Lower leg skin (tissue), 4 donors: ENCODE data around the gene GALK2. TPM values are rescaled to one million over a fixed set of nuclear protein-coding genes. Genes with fewer than 3 reads are reported as not detected.
"Not testable (repeated sequence)": the region's sequence is repeated elsewhere in the genome, so short reads cannot be mapped to it uniquely, and the experiment has no call there.

ENCODE experiments used
- DNase-seq, 2 donors: peaks; one replicate each; pipeline ENCODE4 v3.0.0-alpha.2; 2019; ENCODE audit warnings: low spot score in 2 of 2
- H3K4me3 ChIP-seq: fragments of 200-600 bp; sonication (generic); 2 replicates; pipeline ENCODE4 v1.5.1; 2017; ENCODE audit warnings: mild to moderate bottlenecking, low read depth; ENCODE audit not compliant: poor library complexity, severe bottlenecking
- CTCF ChIP-seq, 3 donors: fragments of 450-650 bp; IDR thresholded peaks; one replicate each; pipeline ENCODE4 v1.5.1; 2016; ENCODE audit warnings: antibody characterized with exemption in 3 of 3, mild to moderate bottlenecking in 3 of 3, moderate library complexity in 2 of 3
- POLR2A ChIP-seq, 2 donors: fragments of 450-650 bp; IDR thresholded peaks; one replicate each; pipeline ENCODE4 v1.6.1; 2016 to 2017; ENCODE audit warnings: antibody characterized with exemption in 2 of 2, mild to moderate bottlenecking in 1 of 2, moderate library complexity in 1 of 2
- WGBS, 2 donors: methylation state at CpG; one replicate each; pipeline ENCODE4 v1.1.5; 2018; 5-methylcytosine and 5-hydroxymethylcytosine counted together
- intact Hi-C: fragments of 100-400 bp; cut with DNase I; formaldehyde crosslinking; loops from one replicate; pipeline ENCODE4 v1.15.0; 2023; ENCODE audit warnings: low total_unique reads
- total RNA-seq, 4 donors: library from RNA; depleted of rRNA; stranded (reverse); fragments of >200 nt; gene quantifications; one replicate each; pipeline ENCODE4 v1.1.0, GENCODE V29; 2016

Gene GALK2
- total RNA-seq, 4 donors from 2014 or later, result 20.7 to 35.4 (median 27.8) TPM

GRCh38 chr15:49189631-49190030 is 19.6 kb downstream of the GALK2 start:
- no peak for DNase-seq
- H3K4me3 ChIP-seq, result no peak overlapping the region
- TF ChIP-seq CTCF (IDR thresholded peaks at IDR 0.05) (no peak), POLR2A (IDR thresholded peaks at IDR 0.05) (no peak)
- 91 to 96% methylated on average over 2 of the region's 2 CpGs for WGBS, 2 donors
- intact Hi-C loops, result no loop called here

- no peak overlapping the region for H3K4me3 ChIP-seq
- DNase-seq, result no peak
- TF ChIP-seq POLR2A (IDR thresholded peaks at IDR 0.05) (no peak), CTCF (IDR thresholded peaks at IDR 0.05) (no peak)
- 85 to 86% methylated on average over 2 of the region's 2 CpGs for WGBS, 2 donors
- intact Hi-C loops, result no loop called here
These were observed 20.5 kb downstream of the GALK2 start for GRCh38 chr15:49190586-49190985.

- intact Hi-C loops, result no loop called here
- 91 to 100% methylated on average over 2 of the region's 2 CpGs for WGBS, 2 donors
- no peak for TF ChIP-seq POLR2A (IDR thresholded peaks at IDR 0.05)
- TF ChIP-seq CTCF (IDR thresholded peaks at IDR 0.05), result no peak
- no peak for DNase-seq
- no peak overlapping the region for H3K4me3 ChIP-seq
These were observed 21.8 kb downstream of the GALK2 start for GRCh38 chr15:49191892-49192291.

DNA sequence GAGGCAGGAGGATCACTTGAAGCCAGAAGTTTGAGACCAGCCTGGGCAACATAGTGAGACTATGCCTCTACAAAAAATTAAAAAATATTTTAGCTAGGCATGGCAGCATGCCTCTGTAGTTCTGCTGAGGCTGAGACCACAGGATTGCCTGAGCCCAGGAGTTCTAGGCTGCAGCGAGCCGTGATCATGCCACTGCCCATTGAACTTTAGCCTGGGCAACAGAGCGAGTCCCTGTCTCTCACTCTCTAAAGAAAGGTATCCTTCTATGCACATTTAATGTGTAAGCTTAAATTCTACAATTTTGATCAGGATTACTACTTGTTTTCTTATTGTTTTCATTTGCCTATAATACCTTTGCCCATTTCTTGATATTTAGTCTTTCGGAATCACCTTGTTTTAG is 26.8 kb downstream of the GALK2 start:
- intact Hi-C loops, result no loop called here
- TF ChIP-seq CTCF (IDR thresholded peaks at IDR 0.05) (no peak), POLR2A (IDR thresholded peaks at IDR 0.05) (no peak)
- 97 to 98% methylated on average over 4 of the region's 4 CpGs for WGBS, 2 donors
- no peak overlapping the region for H3K4me3 ChIP-seq
- no peak for DNase-seq

GRCh38 chr15:49199666-49200065 is 29.6 kb downstream of the GALK2 start:
- WGBS, 2 donors, result 64 to 71% methylated on average over 3 of the region's 3 CpGs
- DNase-seq, result no peak
- H3K4me3 ChIP-seq, result no peak overlapping the region
- intact Hi-C loops, result no loop called here
- TF ChIP-seq CTCF (IDR thresholded peaks at IDR 0.05), result no peak
- no peak for TF ChIP-seq POLR2A (IDR thresholded peaks at IDR 0.05)

DNA sequence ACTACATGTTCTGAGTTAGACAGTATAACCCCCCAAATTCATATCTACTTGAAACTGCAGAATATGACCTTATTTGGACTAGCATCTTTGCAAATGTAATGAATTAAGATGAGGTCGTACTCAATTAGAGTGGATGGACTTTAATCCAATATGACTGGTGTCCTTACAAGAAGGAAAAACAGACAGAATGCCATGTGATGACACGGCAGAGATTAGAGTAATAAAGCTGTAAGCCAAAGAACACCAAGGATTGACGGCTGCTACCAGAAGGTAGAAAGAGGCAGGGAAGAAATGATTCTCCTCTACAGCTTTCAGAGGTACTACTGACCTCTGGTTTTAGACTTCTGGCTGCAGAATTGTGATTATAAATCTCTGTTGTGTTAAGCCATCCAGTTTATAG is 30.3 kb downstream of the GALK2 start:
- H3K4me3 ChIP-seq, result no peak overlapping the region
- 81 to 85% methylated on average over 3 of the region's 3 CpGs for WGBS, 2 donors
- intact Hi-C loops, result no loop called here
- DNase-seq, result no peak
- no peak for TF ChIP-seq CTCF (IDR thresholded peaks at IDR 0.05)
- no peak for TF ChIP-seq POLR2A (IDR thresholded peaks at IDR 0.05)

GRCh38 chr15:49208102-49208501 is 38.1 kb downstream of the GALK2 start:
- H3K4me3 ChIP-seq, DNase-seq: not testable (repeated sequence)
- intact Hi-C loops, result loop anchor here (5.0 kb wide), 1 partner anchor 1529 kb away; no protein-coding TSS in a partner anchor
